Endothelial cell of umbilical vein (primary cell): ENCODE results near the gene CHCHD3. TPM values are rescaled to one million over a fixed set of nuclear protein-coding genes. Genes with fewer than 3 reads are reported as not detected.

Experiments used
- BruUV-seq: library from RNA; stranded (reverse); fragments of 400-500 nt; replicated peaks from 2 replicates; lab custom pipeline; 2021; lab: Mats Ljungman, UMichigan
- CTCF ChIA-PET: fragments of 300-600, 350-600 bp; sonication (Branson Sonifier 250); formaldehyde crosslinking; loops from one replicate; lab custom pipeline; 2021; ENCODE audit warnings: antibody characterized with exemption, inconsistent platforms; lab: Charles Lee
- POLR2A ChIA-PET: fragments of 300-600, 350-600 bp; sonication (Branson Sonifier 250); formaldehyde crosslinking; loops from one replicate; lab custom pipeline; 2021; ENCODE audit warnings: antibody characterized with exemption, inconsistent platforms; lab: Charles Lee
- DNase-seq: peaks from one replicate; pipeline ENCODE4 v3.0.0-alpha.2; 2011; ENCODE audit warnings: low read depth, low spot score
- FAIRE-seq: peaks from 2 replicates; lab custom pipeline; 2011; peaks lifted over from hg19 to GRCh38; lab: Jason Lieb, UNC
- H2AFZ ChIP-seq: 2 replicates; pipeline ENCODE4 v1.6.0; 2012; ENCODE audit warnings: low read depth, low read length, control low read depth, inconsistent platforms
- H3K27ac ChIP-seq: 2 replicates; pipeline ENCODE4 v1.5.1; 2011; ENCODE audit warnings: low read depth, mild to moderate bottlenecking, control low read depth, low read length, moderate library complexity; ENCODE audit not compliant: insufficient read depth
- H3K27me3 ChIP-seq, 2 experiments: 2 replicates each; pipeline versions ENCODE4 v1.6.0 to v1.6.1; 2011; ENCODE audit warnings: low read length in 2 of 2, mixed read lengths in 1 of 2; ENCODE audit not compliant: control insufficient read depth in 2 of 2, insufficient read depth in 2 of 2
- H3K36me3 ChIP-seq, 2 experiments: 2 replicates in 1 of 2; 3 replicates in 1 of 2; pipeline ENCODE4 v1.5.1; 2011; ENCODE audit warnings: low read length in 2 of 2, mild to moderate bottlenecking in 1 of 2, moderate library complexity in 1 of 2; ENCODE audit not compliant: control insufficient read depth in 2 of 2, insufficient read depth in 2 of 2; ENCODE audit errors: extremely low read depth in 1 of 2
- H3K4me1 ChIP-seq: 3 replicates; pipeline ENCODE4 v1.5.1; 2011; ENCODE audit warnings: mild to moderate bottlenecking, low read length; ENCODE audit not compliant: control insufficient read depth, insufficient read depth; ENCODE audit errors: extremely low read depth
- H3K4me2 ChIP-seq: 2 replicates; pipeline ENCODE4 v1.6.1; 2011; ENCODE audit warnings: low read length, control low read depth, mixed read lengths; ENCODE audit not compliant: insufficient read depth
- H3K4me3 ChIP-seq, 3 experiments: fragments of 200-600 bp in 1 of 3; sonication (generic), shearing (Covaris generic) in 1 of 3; replicated peaks in 1 of 3; 2 replicates each; pipeline ENCODE4 v1.5.1; 2011 to 2016; ENCODE audit warnings: control low read depth in 3 of 3, low read length in 3 of 3, mild to moderate bottlenecking in 2 of 3, inconsistent platforms in 1 of 3, low read depth in 1 of 3, moderate library complexity in 1 of 3; ENCODE audit not compliant: insufficient read depth in 1 of 3
- H3K79me2 ChIP-seq: 2 replicates; pipeline ENCODE4 v1.6.0; 2012; ENCODE audit warnings: low read length, inconsistent platforms; ENCODE audit not compliant: control insufficient read depth, insufficient read depth
- H3K9ac ChIP-seq: replicated peaks from 2 replicates; pipeline ENCODE3; 2011; ENCODE audit warnings: low read length, control low read depth; ENCODE audit not compliant: insufficient read depth; ENCODE audit errors: extremely low read depth
- H3K9me1 ChIP-seq: replicated peaks from 3 replicates; pipeline ENCODE4 v1.6.0; 2011; ENCODE audit warnings: mild to moderate bottlenecking, low read length; ENCODE audit not compliant: control insufficient read depth, insufficient read depth; ENCODE audit errors: extremely low read depth
- H3K9me3 ChIP-seq: replicated peaks from 2 replicates; pipeline ENCODE4 v1.5.1; 2012; ENCODE audit warnings: low read length, inconsistent platforms; ENCODE audit not compliant: control insufficient read depth, insufficient read depth
- H4K20me1 ChIP-seq: replicated peaks from 2 replicates; pipeline ENCODE3; 2011; ENCODE audit warnings: mild to moderate bottlenecking, low read length; ENCODE audit not compliant: control insufficient read depth, insufficient read depth; ENCODE audit errors: extremely low read depth
- CTCF ChIP-seq, 2 donors: IDR thresholded peaks; 1 replicate in 1 of 2; 2 replicates in 1 of 2; pipeline ENCODE4 v1.5.1; 2011; ENCODE audit warnings: low read length in 2 of 2, mild to moderate bottlenecking in 2 of 2, moderate library complexity in 2 of 2, control low read depth in 1 of 2, inconsistent platforms in 1 of 2, low read depth in 1 of 2; ENCODE audit not compliant: insufficient read depth in 1 of 2; ENCODE audit errors: extremely low read depth in 1 of 2
- EZH2 ChIP-seq: IDR thresholded peaks from 2 replicates; pipeline ENCODE4 v1.6.1; 2012; ENCODE audit warnings: borderline replicate concordance, low read depth, mild to moderate bottlenecking, moderate library complexity, low read length, inconsistent platforms; ENCODE audit not compliant: severe bottlenecking
- FOS ChIP-seq: IDR thresholded peaks from 2 replicates; pipeline ENCODE4 v1.6.1; 2011; ENCODE audit warnings: mild to moderate bottlenecking, low read length, moderate library complexity, borderline replicate concordance; ENCODE audit not compliant: insufficient read depth
- JUN ChIP-seq: IDR thresholded peaks from 2 replicates; pipeline ENCODE4 v1.6.1; 2011; ENCODE audit warnings: borderline replicate concordance, low read depth; ENCODE audit not compliant: insufficient read length, insufficient read depth
- MAX ChIP-seq: IDR thresholded peaks from 2 replicates; pipeline ENCODE4 v1.6.1; 2011; ENCODE audit not compliant: insufficient read depth, insufficient read length
- POLR2AphosphoS5 ChIP-seq: IDR thresholded peaks from 2 replicates; pipeline ENCODE4 v1.6.1; 2012; ENCODE audit warnings: low read depth, mild to moderate bottlenecking, control low read depth, low read length, moderate library complexity; ENCODE audit not compliant: insufficient read depth
- dilution Hi-C: fragments of 300-500 bp; cut with MboI; formaldehyde crosslinking; loops from one replicate; pipeline ENCODE4 v1.15.0; 2019; ENCODE audit warnings: low sequenced_read_pairs; ENCODE audit not compliant: extremely low pct_ligation_motif_present
- intact Hi-C: fragments of 100-400 bp; cut with micrococcal nuclease; formaldehyde crosslinking; loops from one replicate; pipeline ENCODE4 v1.10.0; 2022
- polyA plus RNA-seq, 4 experiments: library from polyadenylated mRNA; depleted of rRNA in 3 of 4; stranded (reverse) in 3 of 4; unstranded in 1 of 4; fragments of >200 nt; gene quantifications; 2 replicates each; pipeline versions ENCODE4 v1.2.1 to v1.2.3, GENCODE V29; 2011 to 2012; ENCODE audit warnings: missing spikeins in 1 of 4
- total RNA-seq: library from RNA; stranded (reverse); gene quantifications from 2 replicates; pipeline ENCODE4 v1.2.3, GENCODE V29; 2021

CHCHD3 gene
- total and polyA plus RNA-seq, 2 donors (not counting 3 experiments of a cell fraction or from before 2014, with no cell fraction given), result 22.0 to 63.7 TPM

- H3K4me3 ChIP-seq, result no peak overlapping the region
- intact Hi-C loops, result no loop called here
- no peaks in the 10 kb centered on the region for H3K27me3 ChIP-seq
- POLR2A ChIA-PET, result no interaction called here
- TF ChIP-seq MAX, result no peak
- TF ChIP-seq POLR2AphosphoS5, result no peak
- no peak for TF ChIP-seq EZH2
- no peak for TF ChIP-seq JUN
- no peak for TF ChIP-seq CTCF (IDR thresholded peaks at IDR 0.05; ENCODE audit: extremely low read depth in 1 of 2, insufficient read depth in 1 of 2, low read depth in 1 of 2, low read length in 2 of 2)
- no peak for TF ChIP-seq FOS
- DNase-seq (no peak), FAIRE-seq (no peak)
- no peak overlapping the region for H2AFZ ChIP-seq
- H3K9me3 ChIP-seq, result no peaks in the 10 kb centered on the region
- H4K20me1 ChIP-seq, result no peaks in the 10 kb centered on the region
- dilution Hi-C loops, result no loop called here
- no TSS peak for BruUV-seq
- no peak overlapping the region for H3K9ac ChIP-seq
- CTCF ChIA-PET, result no interaction called here
- H3K36me3 ChIP-seq, result peaks cover 0 to 2% of the 10 kb centered on the region in 2 experiments
- H3K27ac ChIP-seq, result no peak overlapping the region
- H3K9me1 ChIP-seq, result no peaks in the 10 kb centered on the region
- H3K79me2 ChIP-seq, result no peaks in the 10 kb centered on the region
- H3K4me2 ChIP-seq, result no peak overlapping the region
- H3K4me1 ChIP-seq, result no peaks in the 10 kb centered on the region
These were observed 302.7 kb downstream of the CHCHD3 start for GRCh38 chr7:132779164-132779563.
